Fibroblast of villous mesenchyme (primary cell): ENCODE measurements around the gene FBLN2. TPM values are rescaled to one million over a fixed set of nuclear protein-coding genes. Genes with fewer than 3 reads are reported as not detected.

Experiments used
- DNase-seq: peaks from one replicate; pipeline ENCODE4 v3.0.0-alpha.2; 2010; ENCODE audit warnings: low read depth
- H3K4me3 ChIP-seq: 2 replicates; pipeline ENCODE4 v1.5.1; 2011; ENCODE audit warnings: low read depth, mild to moderate bottlenecking, low read length
- total RNA-seq: library from RNA; depleted of rRNA; stranded (reverse); fragments of >200 nt; gene quantifications from 2 replicates; pipeline ENCODE4 v1.2.3, GENCODE V29; 2012
- TF ChIP-seq, protein P1 (sequence below): IDR thresholded peaks from 2 replicates; pipeline ENCODE4 v1.5.1; 2012; ENCODE audit warnings: low read depth, mild to moderate bottlenecking, low read length; ENCODE audit not compliant: insufficient read depth

FBLN2 gene
- total RNA-seq, 1 donor = 30.2 TPM

DNA sequence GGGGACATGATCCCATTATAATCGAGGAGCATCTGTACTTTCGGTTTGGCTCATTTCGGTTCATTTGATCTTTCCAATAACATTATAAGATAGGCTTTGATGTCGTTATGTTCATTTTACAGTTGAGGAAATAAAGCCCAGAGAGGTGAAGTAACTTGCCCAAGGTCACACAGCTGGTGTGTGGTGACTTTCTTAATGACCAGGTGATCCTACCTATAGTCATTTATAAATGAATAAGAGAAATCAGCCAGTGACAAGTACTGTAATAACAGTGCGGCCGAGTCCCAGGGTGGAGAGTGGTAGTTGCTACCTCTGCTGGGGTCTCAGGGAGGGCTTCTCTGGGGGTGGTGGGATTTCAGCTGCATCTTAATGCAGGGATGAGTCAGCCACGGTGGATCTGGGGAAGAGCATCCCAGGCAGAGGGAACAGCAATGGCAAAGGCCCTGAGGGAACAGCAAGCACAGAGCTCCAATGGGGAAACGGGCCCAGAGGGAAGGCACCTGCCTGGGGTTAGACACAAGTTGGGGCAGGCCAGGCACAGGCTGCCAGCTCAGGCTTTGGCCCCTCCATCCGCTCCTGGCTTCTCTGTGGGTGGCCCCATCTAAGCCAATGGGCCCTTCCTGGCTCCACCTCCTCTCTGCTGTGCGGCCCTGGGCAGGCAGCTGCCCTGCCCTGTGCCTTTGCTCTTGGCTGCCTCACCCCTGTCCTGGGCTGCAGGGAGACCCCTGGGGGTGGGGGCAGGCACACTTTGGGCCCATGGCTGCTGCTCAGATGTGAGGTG is 1.1 kb upstream of the FBLN2 start:
- TF ChIP-seq, protein P1, sequence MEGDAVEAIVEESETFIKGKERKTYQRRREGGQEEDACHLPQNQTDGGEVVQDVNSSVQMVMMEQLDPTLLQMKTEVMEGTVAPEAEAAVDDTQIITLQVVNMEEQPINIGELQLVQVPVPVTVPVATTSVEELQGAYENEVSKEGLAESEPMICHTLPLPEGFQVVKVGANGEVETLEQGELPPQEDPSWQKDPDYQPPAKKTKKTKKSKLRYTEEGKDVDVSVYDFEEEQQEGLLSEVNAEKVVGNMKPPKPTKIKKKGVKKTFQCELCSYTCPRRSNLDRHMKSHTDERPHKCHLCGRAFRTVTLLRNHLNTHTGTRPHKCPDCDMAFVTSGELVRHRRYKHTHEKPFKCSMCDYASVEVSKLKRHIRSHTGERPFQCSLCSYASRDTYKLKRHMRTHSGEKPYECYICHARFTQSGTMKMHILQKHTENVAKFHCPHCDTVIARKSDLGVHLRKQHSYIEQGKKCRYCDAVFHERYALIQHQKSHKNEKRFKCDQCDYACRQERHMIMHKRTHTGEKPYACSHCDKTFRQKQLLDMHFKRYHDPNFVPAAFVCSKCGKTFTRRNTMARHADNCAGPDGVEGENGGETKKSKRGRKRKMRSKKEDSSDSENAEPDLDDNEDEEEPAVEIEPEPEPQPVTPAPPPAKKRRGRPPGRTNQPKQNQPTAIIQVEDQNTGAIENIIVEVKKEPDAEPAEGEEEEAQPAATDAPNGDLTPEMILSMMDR = no peak
- no peak overlapping the region for H3K4me3 ChIP-seq
- DNase-seq = no peak

DNA sequence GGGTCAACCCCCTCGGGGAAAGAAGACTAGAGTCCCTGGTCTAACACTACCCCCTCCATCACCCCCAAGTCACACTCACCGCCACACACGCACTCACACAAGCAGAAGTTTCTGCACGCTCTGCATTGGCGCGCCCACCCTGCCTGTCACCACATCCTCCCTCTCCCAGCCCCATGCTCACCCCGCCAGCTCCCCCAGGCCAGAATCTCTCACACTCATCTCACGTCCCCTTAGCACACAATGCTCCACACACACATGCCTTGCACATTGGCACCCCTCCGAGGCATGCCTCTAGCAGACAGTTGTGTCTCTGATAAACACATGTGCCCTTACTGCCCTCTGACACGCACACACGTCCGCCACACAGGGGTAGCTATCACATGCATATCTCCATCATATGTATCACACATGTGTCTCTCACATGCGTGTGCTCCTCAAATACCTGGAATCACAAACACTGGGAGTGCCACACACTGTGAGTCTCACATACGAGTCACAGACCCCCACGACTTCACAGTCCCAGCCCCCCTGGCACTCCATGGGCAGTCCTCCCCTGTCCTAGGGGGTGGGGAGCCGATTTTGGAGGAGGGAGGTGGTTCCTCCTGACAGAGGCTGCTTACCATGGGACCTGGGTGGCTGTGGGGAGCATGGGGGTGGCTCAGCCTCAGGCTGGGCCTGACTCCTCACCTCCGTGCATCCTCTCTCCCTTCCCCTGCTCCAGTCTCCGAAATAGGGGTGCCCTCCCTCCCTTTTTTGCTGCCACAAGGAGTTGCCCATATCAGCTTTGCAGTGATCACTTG is 898 bp downstream of the FBLN2 start:
- TF ChIP-seq, protein P1 = no peak
- peak overlapping the region; percentile 62 for H3K4me3 ChIP-seq
- no peak for DNase-seq

DNA sequence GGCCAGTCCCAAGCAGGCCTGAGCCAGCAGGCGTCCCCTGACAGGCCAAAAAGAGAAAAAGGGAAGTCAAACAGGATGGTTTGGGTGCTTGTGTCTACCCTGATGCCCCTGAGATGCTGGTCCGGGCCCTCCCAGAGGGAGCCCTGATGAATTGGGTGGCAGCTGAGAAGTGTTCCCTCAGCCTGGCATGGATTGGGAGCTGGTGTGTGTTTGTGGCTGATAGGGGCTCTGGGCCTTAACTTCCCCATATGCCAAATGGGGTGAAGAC is 1.4 kb downstream of the FBLN2 start:
- peak overlapping the region; percentile 62 for H3K4me3 ChIP-seq
- TF ChIP-seq, protein P1 = no peak
- no peak for DNase-seq

DNA sequence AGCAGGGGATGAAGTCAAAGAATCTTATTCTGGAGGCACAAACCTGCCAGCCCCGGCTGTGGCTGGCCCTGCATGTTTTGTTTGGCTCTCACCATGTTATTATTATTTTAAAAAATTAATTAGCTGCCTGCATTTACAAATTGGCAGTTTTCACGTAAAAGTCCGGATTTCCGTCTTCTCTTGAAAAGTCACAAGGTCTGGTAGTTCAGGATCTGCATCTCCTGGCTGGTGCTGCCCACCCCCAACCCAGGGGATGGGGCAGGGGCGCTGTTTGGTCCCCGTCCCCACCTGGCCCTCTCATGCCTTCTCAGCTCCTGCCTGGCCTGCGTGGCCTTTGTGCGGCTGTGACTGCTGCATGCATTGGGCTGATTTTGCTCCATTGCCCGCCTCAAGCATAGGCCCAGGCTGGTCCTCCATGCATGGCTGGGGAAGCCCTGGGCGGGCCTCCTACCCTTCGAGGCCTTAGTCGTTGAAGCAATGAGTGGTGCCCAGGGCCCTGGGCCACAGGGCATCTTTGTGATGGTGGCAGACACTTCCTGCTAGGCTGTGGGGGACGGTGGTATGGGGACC is 2.0 kb downstream of the FBLN2 start:
- H3K4me3 ChIP-seq = peak overlapping the region; percentile 62
- no peak for DNase-seq
- TF ChIP-seq, protein P1 = no peak

DNA sequence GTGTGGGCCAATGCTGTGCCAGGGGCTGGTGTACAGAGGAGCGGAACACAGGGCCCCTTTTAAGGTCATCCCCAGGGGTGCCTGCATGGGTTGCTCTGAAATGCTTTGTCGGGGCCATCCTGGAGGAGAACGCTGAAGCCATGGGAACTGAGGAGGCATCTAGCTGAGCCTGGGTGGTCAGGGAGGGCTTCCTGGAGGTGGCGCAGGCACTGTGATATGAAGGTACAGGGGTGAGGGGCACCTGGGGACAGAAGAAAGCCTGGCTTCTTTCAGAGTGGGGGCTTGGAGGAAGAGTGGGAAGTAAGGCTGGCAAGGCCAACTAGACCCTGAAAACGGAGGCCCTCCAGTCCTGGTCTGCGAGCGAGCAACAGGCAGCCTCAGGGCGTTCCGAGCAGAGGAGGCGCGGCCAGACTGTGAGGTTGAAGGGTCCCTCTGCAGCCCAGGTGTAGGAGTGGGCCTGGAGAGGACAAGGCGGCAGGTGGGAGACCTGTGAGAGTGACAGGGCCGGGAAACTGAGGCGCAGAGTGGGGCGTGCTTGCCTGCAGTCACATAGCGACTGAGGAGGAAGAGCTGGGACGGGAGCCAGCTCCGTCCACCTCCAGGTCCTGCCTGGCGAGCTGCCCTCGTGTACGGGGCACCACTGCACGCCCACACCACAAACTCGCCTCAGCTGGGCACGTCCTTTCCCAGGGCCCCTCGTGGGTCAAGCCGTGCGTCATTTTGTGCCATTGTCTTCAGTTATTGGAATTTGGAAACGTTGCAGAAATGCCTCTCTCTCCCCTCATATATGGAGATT is 4.1 kb downstream of the FBLN2 start:
- TF ChIP-seq, protein P1 = no peak
- H3K4me3 ChIP-seq = no peak overlapping the region
- no peak for DNase-seq

DNA sequence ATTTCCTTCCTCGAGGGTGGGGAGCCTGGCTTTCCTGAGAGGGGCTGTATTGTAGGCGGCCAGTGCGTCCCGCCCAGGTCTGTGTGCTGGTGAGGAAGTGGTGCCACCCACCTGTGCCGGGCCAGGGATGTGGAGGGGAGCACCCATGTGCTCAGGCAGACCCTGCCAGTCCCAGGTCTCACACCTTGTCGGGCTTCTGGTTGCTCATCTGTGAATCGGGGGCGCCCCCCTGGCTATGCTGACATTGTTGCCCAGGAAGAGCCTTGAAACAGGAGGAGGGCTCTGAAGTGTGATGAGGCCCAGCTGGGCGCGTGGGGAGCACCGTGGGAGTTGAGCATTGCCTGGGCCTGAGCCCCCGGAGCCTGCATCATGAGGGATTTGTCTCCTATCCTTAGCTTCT is 4.8 kb downstream of the FBLN2 start:
- TF ChIP-seq, protein P1 = no peak
- no peak for DNase-seq
- H3K4me3 ChIP-seq = no peak overlapping the region
